Stimulated activated CD4-positive, alpha-beta T cell treated with anti-CD3 and anti-CD28 coated beads, Interleukin-15, amount 100 ng/mL, for 48 hours (primary cell): Measurements from ENCODE around the gene UPF1.
"Not testable (repeated sequence)": the region's sequence is repeated elsewhere in the genome, so short reads cannot be mapped to it uniquely, and the experiment has no call there.

Experiments
- DNase-seq, 2 donors: peaks; one replicate each; pipeline ENCODE4 v3.0.0-alpha.2; 2020; ENCODE audit warnings: low read depth in 2 of 2

The UPF1 gene

DNA sequence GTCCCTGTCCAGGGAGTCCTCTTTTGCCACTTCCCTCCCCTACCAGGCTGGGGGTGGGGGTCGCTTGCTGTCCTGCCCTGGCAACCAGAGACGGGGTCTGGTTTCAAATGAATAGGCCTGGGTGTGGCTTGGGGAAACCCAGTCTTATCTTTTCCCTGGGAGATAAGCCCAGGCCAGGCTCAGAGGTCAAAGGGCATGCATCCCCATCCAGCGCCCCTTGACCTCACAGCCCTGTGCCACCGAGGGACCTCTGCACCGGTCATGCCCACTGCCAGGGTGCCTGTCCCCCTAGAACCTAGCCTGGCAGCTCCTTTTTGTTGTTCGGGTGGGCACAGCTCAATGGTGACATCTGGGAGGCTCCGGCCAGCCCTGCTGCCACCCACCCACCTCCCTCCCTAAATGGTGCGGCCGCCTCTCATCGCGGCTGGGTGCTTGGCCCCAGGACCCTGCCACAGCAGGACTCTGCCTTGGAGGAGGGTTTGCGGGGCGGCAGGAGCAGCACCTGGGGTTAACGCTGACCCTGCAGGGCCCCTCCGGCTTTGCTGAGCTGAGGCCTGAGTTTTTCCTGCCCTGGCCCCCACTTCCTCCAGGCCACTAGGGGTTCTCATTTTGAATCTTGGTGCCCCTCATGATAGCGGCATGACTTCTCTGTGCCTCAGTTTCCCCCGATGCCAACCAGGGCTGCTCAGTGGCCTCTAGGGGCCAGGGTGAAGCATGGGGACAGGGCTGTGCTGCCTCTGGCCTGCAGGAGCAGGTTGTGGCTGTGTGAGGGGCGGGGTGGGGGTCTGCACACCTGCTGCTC, 67.0 kb downstream of the UPF1 start:
- DNase-seq = no peak

DNA sequence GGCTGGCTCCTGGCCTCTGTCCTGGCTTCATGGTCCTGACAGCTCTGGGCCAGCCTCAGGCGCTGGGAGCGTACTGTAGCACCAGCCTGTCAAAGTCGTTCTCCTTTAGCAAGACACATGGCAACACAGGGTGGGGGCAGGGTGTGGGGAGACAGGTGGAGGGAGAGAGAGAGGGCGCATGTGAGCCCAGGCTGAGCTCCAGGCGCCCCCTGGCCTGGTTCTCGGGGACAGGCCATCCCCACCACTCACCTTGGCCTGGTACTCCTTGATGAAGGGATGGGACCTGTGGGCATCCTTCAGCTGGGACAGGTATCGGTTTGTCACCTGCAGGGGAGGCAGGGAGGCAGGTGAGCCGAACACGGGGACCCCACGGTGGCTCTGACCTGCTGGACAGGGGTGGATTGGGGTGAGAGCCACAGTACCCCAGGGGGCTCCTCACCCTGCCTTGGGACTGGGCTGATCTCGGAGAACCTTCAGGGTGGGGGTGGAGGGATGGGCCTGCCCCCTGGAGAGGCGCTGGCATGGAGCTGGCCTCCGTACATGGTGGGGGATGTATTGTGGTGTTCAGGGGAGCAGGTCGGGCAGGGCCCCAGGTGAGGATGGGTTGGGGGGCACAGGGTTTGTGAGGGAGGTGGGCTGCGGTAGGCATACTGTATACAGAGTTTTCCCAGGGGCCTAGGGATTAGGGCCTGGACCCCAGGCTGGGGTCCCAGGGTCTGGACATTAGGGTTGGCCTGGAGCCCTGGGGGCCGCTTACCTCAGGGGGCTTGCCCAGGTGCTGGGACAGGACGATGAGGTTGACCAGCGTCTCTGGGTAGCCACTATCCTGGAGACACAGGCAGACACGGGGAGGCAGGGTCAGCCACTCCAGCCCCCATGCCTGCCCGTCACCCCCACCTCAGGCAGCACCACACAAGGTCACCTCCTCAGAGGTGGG, 68.1 kb downstream of the UPF1 start:
- no peak for DNase-seq

DNA sequence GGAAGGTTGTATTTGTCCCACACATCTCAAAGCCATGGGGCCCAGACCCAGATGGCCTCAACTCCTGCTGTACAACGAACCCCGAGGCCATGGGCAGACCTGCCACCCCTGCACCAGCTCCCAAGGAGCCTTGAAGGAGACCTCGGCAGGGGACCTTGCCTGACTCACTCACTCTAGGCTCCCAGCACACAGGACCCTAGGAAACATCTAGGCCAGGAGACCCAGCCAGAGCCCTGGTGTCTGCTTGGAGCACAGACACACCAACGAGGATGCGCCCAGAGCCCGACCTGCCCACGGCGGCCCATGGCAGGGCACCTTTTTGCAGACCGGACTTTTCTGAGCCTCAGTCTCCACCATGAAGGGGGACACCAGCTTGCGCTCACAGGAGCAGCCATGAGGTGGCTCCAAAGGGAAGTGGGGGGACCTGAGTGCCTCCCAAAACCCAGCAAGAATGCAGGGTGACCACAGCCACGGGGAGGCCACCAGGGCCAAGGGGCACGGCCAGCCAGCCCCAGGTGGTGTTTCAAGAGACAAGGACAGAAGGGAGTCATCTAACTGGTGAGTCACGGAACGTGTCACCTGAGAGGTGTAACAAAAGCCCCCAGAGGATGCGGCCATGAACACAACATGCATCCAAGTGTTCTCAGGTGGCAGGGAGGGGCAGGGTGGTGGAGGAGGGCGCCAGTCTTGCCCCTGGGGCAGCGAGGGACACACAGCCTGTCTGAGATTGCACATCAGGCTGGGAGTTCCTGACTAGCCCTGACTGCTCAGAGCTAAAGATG, 69.1 kb downstream of the UPF1 start:
- DNase-seq = no peak

DNA sequence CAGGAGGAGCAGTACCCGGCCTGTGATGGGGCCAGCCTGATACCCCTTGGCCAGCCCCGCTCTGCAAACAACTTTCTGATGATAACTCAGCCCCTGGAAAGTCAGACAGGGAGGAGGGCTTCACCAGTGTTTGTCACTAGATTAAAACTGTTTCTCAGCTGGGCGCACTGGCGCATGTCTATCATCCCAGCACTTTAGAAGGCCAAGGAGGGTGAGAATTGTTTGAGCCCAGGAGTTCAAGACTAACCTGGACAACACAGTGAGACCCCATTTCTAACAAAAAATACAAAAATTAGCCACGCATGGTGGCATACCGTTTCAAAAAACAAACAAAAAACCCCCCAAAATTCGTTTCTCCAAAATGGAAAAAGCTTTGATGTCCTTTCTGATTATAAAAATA, 69.7 kb downstream of the UPF1 start:
- DNase-seq = no peak

DNA sequence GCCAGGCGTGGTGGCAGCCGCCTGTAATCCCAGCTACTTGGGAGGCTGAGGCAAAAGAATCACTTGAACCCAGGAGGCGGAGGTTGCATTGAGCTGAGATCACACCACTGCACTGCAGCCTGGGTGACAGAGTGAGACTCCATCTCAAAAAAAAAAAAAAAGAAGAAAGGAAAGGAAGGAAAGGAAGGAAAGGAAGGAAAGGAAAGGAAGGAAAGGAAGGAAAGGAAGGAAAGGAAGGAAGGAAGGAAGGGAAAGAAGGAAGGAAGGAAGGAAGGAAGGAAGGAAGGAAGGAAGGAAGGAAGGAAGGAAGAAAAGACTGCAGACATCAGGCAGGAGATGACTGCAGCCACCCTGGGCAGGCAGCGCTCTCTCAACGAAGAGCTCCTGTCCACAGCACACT, 70.8 kb downstream of the UPF1 start:
- DNase-seq = not testable (repeated sequence)

DNA sequence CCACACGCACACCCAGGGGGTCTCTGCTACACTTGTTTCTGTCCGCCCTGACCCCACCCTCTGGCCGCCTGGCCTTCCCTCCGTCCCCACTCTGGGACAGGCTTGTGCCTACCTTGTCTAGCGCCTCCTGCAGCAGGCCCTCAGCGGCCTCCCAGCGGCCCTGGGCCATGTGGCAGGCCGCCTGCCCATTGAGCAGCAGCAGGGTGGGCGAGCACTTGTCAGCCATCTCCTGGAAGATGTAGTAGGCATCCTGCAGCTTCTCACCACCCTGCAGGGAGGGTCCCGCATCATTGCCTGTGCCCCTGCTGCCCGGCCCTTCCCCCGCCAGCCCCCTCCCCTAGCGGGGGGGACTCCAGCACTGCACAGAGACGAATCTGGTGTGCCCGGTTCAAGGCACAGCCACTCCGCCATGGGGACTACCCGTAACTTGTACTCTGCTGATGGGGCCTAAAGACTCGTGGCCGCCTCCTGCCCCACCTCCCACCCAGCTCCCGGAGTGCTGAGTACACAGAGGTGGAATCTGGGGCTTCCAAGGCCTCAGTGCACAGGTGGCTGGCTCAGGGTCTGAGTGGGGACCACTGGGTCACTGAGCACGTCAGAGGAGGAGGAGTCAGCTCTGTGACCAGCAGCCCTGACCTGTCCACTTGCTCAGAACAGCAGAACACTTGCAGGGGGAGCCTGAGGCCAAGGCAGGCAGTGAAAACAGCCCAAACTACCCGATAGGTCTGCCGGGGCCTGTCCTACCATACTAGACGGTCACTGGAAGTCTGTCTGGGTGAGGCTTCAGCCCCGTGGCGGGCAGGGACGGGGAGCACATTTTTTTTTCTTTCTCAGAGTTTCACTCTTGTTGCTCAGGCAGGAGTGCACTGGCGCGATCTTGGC, 71.6 kb downstream of the UPF1 start:
- DNase-seq = no peak

DNA sequence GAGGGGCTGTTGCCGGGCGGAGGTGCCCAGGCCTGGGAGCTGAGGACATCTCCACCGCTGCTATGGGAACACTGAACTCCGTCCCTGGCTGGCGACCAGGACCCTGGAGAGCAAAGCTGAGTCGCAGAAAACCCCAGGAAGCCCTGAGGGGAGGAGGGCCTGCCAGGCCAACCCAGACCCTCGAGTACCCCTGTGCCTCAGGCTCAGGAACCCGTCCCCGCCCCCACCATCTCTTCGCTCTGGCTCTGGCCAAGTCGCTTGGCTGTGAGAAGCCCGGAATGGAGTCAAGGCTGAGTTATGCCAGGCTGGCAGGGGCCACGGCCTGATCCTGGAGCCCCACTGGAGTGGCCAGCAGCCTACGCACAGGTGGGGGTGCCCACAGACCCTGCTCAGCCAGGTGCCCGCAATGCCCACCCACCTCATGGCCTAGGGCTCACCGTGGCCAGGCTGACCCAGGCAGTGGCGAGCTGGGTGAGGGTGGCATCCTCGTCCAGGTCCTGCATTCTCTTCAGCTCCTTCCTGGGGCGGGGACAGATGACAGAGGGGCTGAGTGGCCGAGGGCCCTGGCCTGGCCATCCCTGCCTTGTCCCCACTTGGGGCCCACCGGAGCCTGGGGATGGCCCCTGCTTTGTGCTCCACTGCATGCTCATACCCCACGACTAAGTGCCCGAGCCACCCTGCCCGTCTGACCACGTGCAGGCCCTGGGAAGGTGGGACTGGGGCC, 72.7 kb downstream of the UPF1 start:
- no peak for DNase-seq

DNA sequence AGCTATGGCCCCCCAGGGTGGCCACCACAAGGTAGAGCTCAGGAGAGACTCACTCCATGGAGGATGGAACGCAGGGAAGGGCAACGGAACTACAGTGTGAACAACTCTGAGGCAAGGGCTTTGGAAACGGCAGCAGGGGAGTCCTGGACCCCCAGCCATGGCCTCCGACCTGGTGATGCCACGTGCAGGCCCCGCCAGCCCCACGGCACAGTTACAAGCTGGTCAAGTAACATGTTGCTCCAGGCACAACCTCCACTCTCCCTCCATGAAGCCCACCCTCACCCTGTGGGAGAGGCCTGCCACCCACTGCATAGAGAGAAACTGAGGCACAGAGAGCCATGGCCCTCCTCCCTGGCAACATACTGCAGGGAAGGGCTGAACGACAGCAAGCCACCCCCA, 73.3 kb downstream of the UPF1 start:
- DNase-seq = no peak

DNA sequence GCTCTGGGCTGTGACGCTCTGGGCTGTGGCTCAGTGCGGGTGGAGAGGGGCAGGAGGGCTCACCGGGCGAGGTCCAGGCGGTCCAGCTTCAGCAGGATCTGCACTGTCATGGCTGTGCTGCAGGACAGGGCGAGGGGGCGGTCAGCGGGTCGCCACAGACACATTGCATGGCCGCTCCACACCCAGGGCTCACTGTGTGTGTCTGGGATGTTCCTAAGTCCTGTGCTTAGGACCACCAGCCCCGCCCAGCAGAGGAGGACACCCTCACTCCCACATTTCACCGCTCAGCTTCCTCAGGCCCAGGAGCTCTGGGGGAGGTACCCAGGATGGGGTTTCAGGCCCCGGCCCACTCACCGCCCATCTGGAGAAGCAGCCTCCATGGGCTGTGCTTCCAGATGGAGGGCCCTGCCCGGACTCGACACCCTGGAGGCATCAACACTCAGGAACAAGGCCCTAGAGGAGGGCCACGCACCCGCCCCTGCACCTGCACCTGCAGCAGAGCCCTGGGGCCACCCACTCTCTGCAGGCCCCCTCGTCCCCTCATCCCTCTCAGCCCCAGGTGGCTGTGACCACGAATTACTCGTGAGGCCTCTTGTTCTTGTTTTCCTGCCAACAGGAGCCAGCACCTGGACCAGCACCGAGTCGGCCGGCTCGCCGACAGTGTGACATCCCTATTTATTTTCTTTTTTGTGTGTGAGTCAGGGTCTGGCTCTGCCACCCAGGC, 73.9 kb downstream of the UPF1 start:
- DNase-seq = no peak

DNA sequence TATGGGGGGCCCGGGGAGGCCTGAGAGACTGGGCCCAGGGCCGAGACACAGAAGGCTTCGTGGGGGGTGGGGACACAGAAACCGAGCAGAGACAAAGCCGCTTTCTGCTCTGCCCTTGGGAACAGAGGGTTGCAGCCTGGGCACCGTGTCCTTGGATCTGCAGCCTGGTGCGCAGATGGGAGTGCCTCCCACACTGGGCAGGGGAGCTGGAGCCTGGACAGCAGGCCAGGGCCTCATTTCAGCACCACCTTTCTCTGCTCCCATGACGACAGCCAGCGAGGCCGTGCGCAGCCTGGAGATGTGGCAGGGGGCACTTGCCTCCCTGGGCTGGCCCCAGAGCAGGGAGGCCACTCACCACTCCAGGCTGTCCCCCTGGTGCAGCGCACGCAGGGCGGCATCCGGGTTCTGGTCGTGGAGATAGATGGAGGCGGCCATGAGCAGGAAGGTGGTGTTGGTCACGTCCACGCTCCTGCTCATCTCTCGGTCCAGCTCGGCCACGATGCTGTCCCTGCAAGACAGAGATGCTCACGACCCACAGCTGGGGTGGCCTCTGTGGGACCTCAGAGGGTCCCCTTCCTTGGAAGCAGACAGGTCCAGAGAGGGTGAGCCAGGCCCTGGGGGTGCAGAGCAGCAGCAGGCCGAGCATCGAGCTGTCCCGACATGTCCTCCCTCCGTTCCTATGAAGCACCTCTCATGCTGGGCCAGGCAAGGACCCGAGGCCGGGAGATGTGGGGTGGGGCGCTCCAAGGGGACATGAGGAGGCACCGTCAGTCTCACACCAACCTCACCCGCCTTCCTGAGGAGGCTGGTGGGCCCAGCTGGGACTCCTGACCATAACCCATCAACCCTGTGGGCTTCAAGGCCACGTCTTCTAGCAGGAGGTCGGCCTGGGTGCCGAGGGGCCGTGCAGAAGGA, 75.1 kb downstream of the UPF1 start:
- no peak for DNase-seq

DNA sequence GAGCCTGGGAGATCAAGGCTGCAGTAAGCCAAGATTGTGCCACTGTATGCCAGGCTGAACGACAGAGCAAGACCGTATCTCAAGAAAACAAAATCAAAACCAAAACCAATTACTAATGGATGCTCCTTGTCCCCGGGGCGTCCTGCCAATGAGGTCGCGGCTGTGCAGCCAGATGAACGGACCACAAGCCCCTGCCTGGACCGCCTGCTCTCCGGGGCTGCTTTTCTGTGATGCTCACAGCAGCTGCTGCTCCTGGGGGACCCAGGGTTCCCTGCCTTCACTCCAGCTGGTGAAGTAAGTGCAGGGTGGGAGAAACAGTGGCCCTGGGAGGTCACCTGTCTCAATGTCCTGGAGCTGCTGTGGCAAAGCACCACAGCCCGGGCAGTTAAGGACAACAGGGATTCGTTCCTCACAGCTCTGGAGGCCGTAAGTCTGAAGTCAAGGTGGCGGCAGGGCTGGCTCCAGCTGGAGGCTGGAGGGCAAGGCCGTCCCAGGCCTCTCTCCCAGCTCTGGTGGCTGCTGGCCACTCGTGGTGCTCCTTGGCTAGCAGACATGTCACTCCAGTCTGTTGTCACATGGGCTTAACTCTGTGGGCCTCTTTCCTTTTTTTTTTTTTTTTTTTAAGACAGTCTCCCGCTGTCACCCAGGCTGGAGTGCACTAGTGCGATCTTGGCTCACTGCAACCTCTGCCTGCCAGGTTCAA, 77.3 kb downstream of the UPF1 start:
- DNase-seq = no peak

DNA sequence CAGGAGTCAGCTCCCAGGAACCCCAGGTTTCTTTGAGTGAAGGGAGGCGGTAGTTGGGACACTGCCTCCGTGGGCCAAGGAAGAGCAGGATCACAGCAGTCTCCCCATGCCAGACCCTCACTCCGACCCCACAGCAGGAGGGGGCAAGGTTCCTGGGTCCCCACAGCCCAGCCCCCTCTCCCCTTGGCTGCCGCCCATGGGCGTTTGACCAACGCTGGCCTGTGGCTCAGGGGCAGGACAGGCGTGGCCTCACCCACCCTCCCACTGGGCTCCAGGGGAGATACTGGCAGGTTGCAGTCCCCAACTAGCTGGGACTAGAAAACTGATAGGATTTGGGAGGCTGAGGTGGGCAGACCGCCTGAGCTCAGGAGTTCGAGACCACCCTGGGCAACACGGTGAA, 78.3 kb downstream of the UPF1 start:
- DNase-seq = no peak

DNA sequence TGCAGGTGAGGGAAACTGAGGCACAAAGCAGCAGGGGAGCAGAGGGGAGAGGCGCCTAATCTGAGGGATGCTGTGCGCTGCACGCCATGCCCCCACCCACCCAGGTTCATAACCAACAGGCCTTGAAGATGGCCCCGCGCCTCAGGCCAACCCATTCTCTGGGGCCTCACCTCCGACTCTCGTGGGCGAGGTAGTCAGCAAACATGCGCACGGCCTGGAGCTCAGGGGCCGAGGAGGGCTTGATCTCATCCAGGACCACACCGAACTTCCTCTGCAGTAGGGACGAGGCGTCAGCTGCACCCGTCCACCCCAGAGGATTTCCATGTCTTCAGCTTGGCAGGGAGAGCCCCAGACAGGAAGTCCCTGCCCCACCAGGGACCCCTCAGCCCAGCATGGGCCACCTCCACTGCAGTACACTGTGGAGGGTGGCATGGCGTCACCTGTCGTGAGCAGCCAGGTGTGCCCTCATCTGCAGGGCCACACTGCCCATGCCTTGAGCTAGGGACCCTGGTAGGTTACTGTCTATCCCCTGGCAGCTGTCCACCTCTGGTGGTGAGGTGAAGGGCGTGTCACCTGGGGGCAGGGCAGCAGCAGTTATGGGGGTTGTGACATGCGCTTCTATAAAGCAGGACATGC, 79.2 kb downstream of the UPF1 start:
- DNase-seq = no peak

DNA sequence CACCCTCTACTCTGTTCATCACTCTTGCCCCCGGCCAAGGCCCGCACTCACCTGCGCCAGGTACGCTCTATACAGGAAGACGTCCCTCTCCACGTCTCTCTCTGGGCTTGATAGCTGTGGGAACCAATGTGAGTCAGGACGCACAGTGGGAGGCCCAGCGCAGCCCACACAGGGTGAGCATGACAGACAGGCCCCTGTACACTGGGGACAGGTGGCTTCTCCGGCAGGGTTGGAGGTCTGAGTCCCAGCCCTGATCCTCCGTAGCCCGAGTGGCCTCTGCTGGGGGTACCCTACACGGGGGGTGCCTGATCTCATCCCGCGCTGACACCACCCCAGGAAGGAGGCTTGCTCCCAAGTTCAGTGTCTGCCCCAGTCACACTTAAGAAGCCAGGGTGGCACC, 81.2 kb downstream of the UPF1 start:
- DNase-seq = no peak

DNA sequence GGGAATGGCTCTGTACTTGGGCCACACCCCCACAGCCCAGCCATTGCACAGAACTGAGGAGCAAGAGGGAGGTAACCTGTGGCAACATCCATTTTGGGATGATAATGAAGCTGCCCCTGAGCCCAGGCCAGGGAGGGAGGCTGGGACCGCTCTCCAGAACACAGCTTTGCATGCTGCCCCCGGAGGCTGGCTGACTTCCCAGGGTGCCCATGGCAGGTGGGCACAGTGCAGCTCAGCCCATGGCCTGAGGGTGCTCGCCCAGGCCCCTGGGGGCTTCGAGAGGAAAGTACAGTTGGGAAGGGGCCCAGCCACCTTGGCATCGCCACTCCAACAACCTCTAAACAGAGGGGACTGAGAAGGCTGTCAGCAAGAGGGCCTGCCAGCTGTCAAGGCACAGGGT, 81.7 kb downstream of the UPF1 start:
- no peak for DNase-seq

DNA sequence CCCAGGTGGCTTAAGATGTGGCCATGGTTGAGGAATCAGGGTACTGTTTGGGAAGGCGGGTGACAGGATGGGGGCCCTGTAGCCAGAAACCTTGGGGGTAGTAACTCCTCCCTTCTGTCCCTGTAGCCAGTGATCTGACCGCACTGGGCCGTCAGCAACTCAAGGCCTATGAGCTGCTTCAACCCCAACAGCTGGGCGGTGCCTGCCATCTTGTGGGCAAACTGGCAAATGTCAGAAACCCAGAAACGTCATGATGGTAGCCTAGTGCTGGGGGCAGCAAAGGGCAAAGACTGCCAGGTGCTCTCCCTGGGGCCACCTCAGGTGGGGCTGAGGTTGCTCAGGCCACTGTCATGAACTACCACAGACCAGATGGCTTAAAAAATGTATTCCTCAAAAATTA, 83.9 kb downstream of the UPF1 start:
- DNase-seq = no peak

DNA sequence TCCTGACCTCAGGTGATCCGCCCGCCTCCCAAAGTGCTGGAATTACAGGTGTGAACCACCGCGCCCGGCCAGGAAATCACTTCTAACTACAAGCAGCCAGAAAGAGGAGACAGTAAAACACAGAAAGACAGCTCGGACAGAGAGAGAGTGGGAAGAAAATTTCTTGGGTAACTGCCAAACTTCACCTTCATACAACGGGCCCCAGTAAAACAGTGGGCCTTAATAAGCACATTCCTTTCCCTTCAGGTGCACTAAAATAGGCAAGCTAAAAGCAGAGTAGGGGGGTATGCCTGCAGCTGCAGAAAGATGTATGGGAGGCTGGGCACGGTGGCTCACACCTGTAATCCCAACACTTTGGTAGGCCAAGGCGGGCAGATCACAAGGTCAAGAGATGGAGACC, 85.8 kb downstream of the UPF1 start:
- DNase-seq = not testable (repeated sequence)
